ENCODE measurements around the gene ADAMTS9. TPM values are rescaled to one million over a fixed set of nuclear protein-coding genes. Genes with fewer than 3 reads are reported as not detected.

Gene ADAMTS9
- total RNA-seq, 2 experiments from 2014 or later = not detected

- Mint-ChIP-seq H3K9me3 (no peaks in the 10 kb centered on the region), H3K4me1 (ENCODE audit: low read depth) (no peaks in the 10 kb centered on the region), H3K27me3 (no peaks in the 10 kb centered on the region), H3K4me3 (no peak overlapping the region), H3K36me3 (ENCODE audit: low read depth) (no peaks in the 10 kb centered on the region), H3K27ac (no peak overlapping the region)
- POLR2A ChIA-PET = no interaction called here
- Histone ChIP-seq H3K9me3 (ENCODE audit: control insufficient read depth in 1 of 2, insufficient read depth in 1 of 2, low read length in 2 of 2) (no peaks in the 10 kb centered on the region), H3K27ac (ENCODE audit: low read depth in 1 of 2, low read length in 2 of 2) (no peak overlapping the region), H3K36me3 (ENCODE audit: insufficient read depth, low read length) (no peaks in the 10 kb centered on the region), H3K4me3 (ENCODE audit: low read length) (no peak overlapping the region), H3K27me3 (ENCODE audit: control insufficient read depth in 1 of 2, insufficient read depth in 2 of 2, low read length in 2 of 2) (no peaks in the 10 kb centered on the region), H3K4me1 (ENCODE audit: insufficient read depth, low read length) (no peaks in the 10 kb centered on the region)
- DNase-seq = no peak
- no peak for ATAC-seq (ENCODE audit: poor library complexity)
- intact Hi-C loops (cut with DNase I, micrococcal nuclease) = no loop called here
- no peak for TF ChIP-seq CTCF (IDR thresholded peaks at IDR 0.05)
- CTCF ChIA-PET = no interaction called here
Observed at GRCh38 chr3:64584179-64584578, 103.6 kb downstream of the ADAMTS9 start.

- Histone ChIP-seq H3K4me1 (ENCODE audit: insufficient read depth, low read length) (no peaks in the 10 kb centered on the region), H3K27me3 (ENCODE audit: control insufficient read depth in 1 of 2, insufficient read depth in 2 of 2, low read length in 2 of 2) (no peaks in the 10 kb centered on the region), H3K27ac (ENCODE audit: low read depth in 1 of 2, low read length in 2 of 2) (no peak overlapping the region), H3K36me3 (ENCODE audit: insufficient read depth, low read length) (no peaks in the 10 kb centered on the region), H3K9me3 (ENCODE audit: control insufficient read depth in 1 of 2, insufficient read depth in 1 of 2, low read length in 2 of 2) (no peaks in the 10 kb centered on the region), H3K4me3 (ENCODE audit: low read length) (no peak overlapping the region)
- Mint-ChIP-seq H3K4me3 (no peak overlapping the region), H3K4me1 (ENCODE audit: low read depth) (no peaks in the 10 kb centered on the region), H3K27ac (no peak overlapping the region), H3K27me3 (no peaks in the 10 kb centered on the region), H3K36me3 (ENCODE audit: low read depth) (no peaks in the 10 kb centered on the region), H3K9me3 (no peaks in the 10 kb centered on the region)
- intact Hi-C loops (cut with DNase I, micrococcal nuclease) = no loop called here
- ChIA-PET POLR2A (no interaction called here), CTCF (no interaction called here)
- ATAC-seq (ENCODE audit: poor library complexity) (no peak), DNase-seq (no peak)
- TF ChIP-seq CTCF (IDR thresholded peaks at IDR 0.05) = no peak
Observed at GRCh38 chr3:64578797-64579196, 109.0 kb downstream of the ADAMTS9 start.

GRCh38 chr3:64578062-64578770, 109.6 kb downstream of the ADAMTS9 start:
- TF ChIP-seq CTCF (IDR thresholded peaks at IDR 0.05) = no peak
- POLR2A ChIA-PET = no interaction called here
- CTCF ChIA-PET = no interaction called here

More at GRCh38 chr3:64578062-64578770, 109.6 kb downstream of the ADAMTS9 start:
- ATAC-seq (ENCODE audit: poor library complexity) = no peak
- Histone ChIP-seq H3K4me3 (ENCODE audit: low read length) (no peak overlapping the region), H3K27ac (ENCODE audit: low read depth in 1 of 2, low read length in 2 of 2) (no peak overlapping the region), H3K9me3 (ENCODE audit: control insufficient read depth in 1 of 2, insufficient read depth in 1 of 2, low read length in 2 of 2) (no peaks in the 10 kb centered on the region), H3K36me3 (ENCODE audit: insufficient read depth, low read length) (no peaks in the 10 kb centered on the region), H3K27me3 (ENCODE audit: control insufficient read depth in 1 of 2, insufficient read depth in 2 of 2, low read length in 2 of 2) (no peaks in the 10 kb centered on the region), H3K4me1 (ENCODE audit: insufficient read depth, low read length) (no peaks in the 10 kb centered on the region)
- Mint-ChIP-seq H3K4me3 (no peak overlapping the region), H3K9me3 (no peaks in the 10 kb centered on the region), H3K27ac (no peak overlapping the region), H3K36me3 (ENCODE audit: low read depth) (no peaks in the 10 kb centered on the region), H3K27me3 (no peaks in the 10 kb centered on the region), H3K4me1 (ENCODE audit: low read depth) (no peaks in the 10 kb centered on the region)
- DNase-seq = no peak
- intact Hi-C loops (cut with DNase I, micrococcal nuclease) = no loop called here

All from CD4-positive, alpha-beta T cell (primary cell).